GM13976 (cell line): ENCODE results near the gene TRIM52.
A peak's percentile ranks its signal among the peaks of the same experiment; 100 is the strongest.
"Not testable (repeated sequence)": the region's sequence is repeated elsewhere in the genome, so short reads cannot be mapped to it uniquely, and the experiment has no call there.

ENCODE experiments used
- DNase-seq: peaks from one replicate; pipeline ENCODE4 v3.0.0; 2012; ENCODE audit warnings: low spot score
- CTCF ChIP-seq: IDR thresholded peaks from 2 replicates; pipeline ENCODE4 v1.5.1; 2012; ENCODE audit warnings: borderline replicate concordance, mild to moderate bottlenecking; ENCODE audit not compliant: insufficient read depth; ENCODE audit errors: extremely low read depth, missing control alignments, control extremely low read depth
- in situ Hi-C: fragments of 300-500 bp; cut with MboI; formaldehyde crosslinking; loops from one replicate; pipeline ENCODE4 v1.12.0; 2022; ENCODE audit warnings: low sequenced_read_pairs, mixed read lengths, inconsistent platforms; ENCODE audit not compliant: unreplicated experiment

Gene TRIM52

GRCh38 chr5:181260720-181261319 is at the start of gene TRIM52:
Gene TRIM52 (minus strand): TSS chr5:181261143. CDS start chr5:181260813, 330 bp downstream.
- DNase-seq: peak; percentile 89
- in situ Hi-C loops: no loop called here
- peak; percentile 14 for TF ChIP-seq CTCF

- in situ Hi-C loops: not testable (repeated sequence)
These were observed 26.4 kb upstream of the TRIM52 start for GRCh38 chr5:181287331-181287730.

DNA sequence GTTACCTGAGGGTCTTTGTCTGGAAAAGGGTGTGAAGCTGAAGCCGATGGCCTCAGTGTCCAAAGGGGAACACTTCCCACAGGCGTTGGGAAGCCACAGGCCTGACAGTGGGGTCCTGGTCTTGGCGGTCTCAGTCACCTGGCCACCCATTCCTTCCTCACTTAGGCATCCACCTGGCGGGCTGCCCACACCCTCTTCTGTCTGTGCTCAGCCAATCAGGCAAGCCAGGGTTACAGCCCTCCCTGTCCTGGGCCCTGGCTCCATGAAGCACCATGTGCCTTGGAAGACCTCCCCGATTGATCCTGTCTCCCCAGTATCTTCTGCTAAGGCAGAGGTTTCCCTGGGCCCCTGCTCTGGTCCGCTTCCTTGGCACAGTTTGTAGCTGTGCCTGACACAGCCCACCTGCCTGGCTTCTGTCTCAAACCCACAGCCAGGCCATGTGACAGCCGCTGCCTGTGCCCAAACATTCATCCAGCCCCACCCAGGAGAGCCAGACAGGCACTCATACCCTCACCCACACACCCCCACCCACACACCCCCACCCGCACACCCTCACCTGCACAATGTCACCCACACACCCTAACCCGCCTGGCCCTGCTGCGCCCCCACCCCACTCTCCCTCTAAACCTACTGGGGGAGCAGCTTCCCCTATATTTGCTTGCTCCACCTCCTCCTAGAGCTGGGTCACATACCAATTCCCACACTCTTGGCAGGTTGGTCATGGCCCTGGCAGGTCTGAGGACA is 25.2 kb upstream of the TRIM52 start:
- DNase-seq, in situ Hi-C loops: not testable (repeated sequence)

More at GRCh38 chr5:181287331-181287730, 26.4 kb upstream of the TRIM52 start:
- not testable (repeated sequence) for DNase-seq

GRCh38 chr5:181283841-181284755 is 23.2 kb upstream of the TRIM52 start:
- in situ Hi-C loops, DNase-seq: not testable (repeated sequence)

DNA sequence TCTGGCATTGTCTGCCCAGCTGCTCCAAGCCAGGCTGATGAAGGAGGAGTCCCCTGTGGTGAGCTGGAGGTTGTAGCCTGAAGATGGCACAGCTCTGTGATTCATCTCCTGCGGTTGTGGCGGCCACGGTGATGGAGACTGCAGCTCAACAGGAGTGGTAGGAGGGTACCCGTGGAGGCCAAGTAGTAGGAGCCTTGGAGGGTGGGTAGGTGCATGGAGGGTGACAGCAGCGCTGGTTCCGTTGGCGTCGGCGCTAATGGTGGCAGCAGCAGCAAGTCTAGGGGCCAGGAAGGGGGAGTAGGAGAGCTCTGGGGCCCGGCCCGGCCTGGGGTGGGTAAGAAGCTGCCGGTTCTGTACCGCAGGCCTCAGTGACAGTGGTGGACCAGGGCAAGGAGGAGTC is 22.4 kb upstream of the TRIM52 start:
- in situ Hi-C loops: no loop called here
- no peak for TF ChIP-seq CTCF
- DNase-seq: no peak

GRCh38 chr5:181282874-181283273 is 21.9 kb upstream of the TRIM52 start:
- no peak for TF ChIP-seq CTCF
- DNase-seq: no peak
- in situ Hi-C loops: no loop called here

GRCh38 chr5:181282415-181282814 is 21.5 kb upstream of the TRIM52 start:
- in situ Hi-C loops, DNase-seq: not testable (repeated sequence)

DNA sequence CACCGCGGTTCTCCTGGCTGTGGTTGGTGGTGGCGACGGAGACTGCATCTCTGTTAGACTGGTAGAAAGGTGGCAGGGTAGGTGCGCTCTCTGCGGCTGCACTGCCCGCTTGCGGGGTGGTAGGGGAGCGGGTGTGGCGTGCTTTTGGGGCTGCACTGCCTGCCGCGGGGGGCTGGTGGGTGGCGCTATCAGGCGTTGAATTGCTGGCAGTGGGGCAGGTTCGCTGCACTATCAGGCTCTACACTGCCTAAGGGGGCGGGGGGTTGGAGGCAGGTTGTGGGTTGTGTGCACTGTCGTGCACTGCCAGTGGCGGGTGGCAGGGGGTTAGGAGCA is 21.0 kb upstream of the TRIM52 start:
- no peak for TF ChIP-seq CTCF
- DNase-seq: no peak
- in situ Hi-C loops: no loop called here
